GM19468 (cell line): ENCODE data around the gene OR51L1.
"Not testable (repeated sequence)": the region's sequence is repeated elsewhere in the genome, so short reads cannot be mapped to it uniquely, and the experiment has no call there.

Experiments
- ATAC-seq: cut with Tn5 transposase; IDR thresholded peaks from one replicate; pipeline ENCODE4 v1.9.1; 2021; ENCODE audit warnings: mild to moderate bottlenecking, moderate library complexity, moderate number of reproducible peaks; ENCODE audit not compliant: unreplicated experiment; ENCODE audit errors: extremely low read depth

The OR51L1 gene

GRCh38 chr11:4994551-4994950, at the start of gene OR51L1:
OR51L1 (plus strand) TSS chr11:4994851; CDS start chr11:4998983, 4,132 bp downstream.
- ATAC-seq = no peak

GRCh38 chr11:4947505-4947904, 47.1 kb upstream of the OR51L1 start, which contains the start of gene OR51A4:
OR51A4 (minus strand) TSS chr11:4947605; CDS start chr11:4947100, 505 bp downstream.
- ATAC-seq = no peak

- not testable (repeated sequence) for ATAC-seq
Measured at GRCh38 chr11:4955613-4956012, 39.0 kb upstream of the OR51L1 start, which contains the start of gene OR51A2. OR51A2 (minus strand) TSS chr11:4955713; CDS start chr11:4955713, 0 bp downstream.

GRCh38 chr11:4957396-4957795, 37.3 kb upstream of the OR51L1 start:
- no peak for ATAC-seq

- ATAC-seq = no peak
Measured at GRCh38 chr11:4960877-4961276, 33.8 kb upstream of the OR51L1 start.

- no peak for ATAC-seq
Measured at GRCh38 chr11:4962816-4963215, 31.8 kb upstream of the OR51L1 start.

GRCh38 chr11:4975436-4975835, 19.2 kb upstream of the OR51L1 start:
- ATAC-seq = no peak

GRCh38 chr11:4979036-4979435, 15.6 kb upstream of the OR51L1 start:
- no peak for ATAC-seq

- no peak for ATAC-seq
Measured at GRCh38 chr11:4982678-4983077, 12.0 kb upstream of the OR51L1 start.

- no peak for ATAC-seq
Measured at GRCh38 chr11:4983841-4984240, 10.8 kb upstream of the OR51L1 start.

- no peak for ATAC-seq
Measured at GRCh38 chr11:4991060-4991459, 3.6 kb upstream of the OR51L1 start.

GRCh38 chr11:5004424-5005274, 10.0 kb downstream of the OR51L1 start:
- ATAC-seq = no peak

- ATAC-seq = no peak
Measured at GRCh38 chr11:5007561-5007960, 12.9 kb downstream of the OR51L1 start.

GRCh38 chr11:5011254-5011653, 16.6 kb downstream of the OR51L1 start:
- ATAC-seq = no peak

GRCh38 chr11:5013012-5013411, 18.4 kb downstream of the OR51L1 start:
- ATAC-seq = no peak

- no peak for ATAC-seq
Measured at GRCh38 chr11:5021996-5022395, 27.3 kb downstream of the OR51L1 start.

GRCh38 chr11:5036669-5037068, 42.0 kb downstream of the OR51L1 start:
- no peak for ATAC-seq

- no peak for ATAC-seq
Measured at GRCh38 chr11:5037926-5038325, 43.3 kb downstream of the OR51L1 start.

GRCh38 chr11:5038341-5038740, 43.7 kb downstream of the OR51L1 start:
- no peak for ATAC-seq

- no peak for ATAC-seq
Measured at GRCh38 chr11:5040876-5041275, 46.2 kb downstream of the OR51L1 start.

GRCh38 chr11:5042091-5042490, 47.4 kb downstream of the OR51L1 start:
- ATAC-seq = no peak

GRCh38 chr11:5043380-5043779, 48.7 kb downstream of the OR51L1 start:
- no peak for ATAC-seq
